Naive thymus-derived CD8-positive, alpha-beta T cell (primary cell): ENCODE results near the gene MAP4. TPM values are rescaled to one million over a fixed set of nuclear protein-coding genes. Genes with fewer than 3 reads are reported as not detected.

Source experiments
- ATAC-seq, 2 donors: fragments of 150-1000 bp; cut with Tn5 transposase in 1 of 2; sonication (Bioruptor Pico), chemical (Tn5 transposase) in 1 of 2; 1 replicate in 1 of 2; 2 replicates in 1 of 2; pipeline ENCODE4 v1.10.0; 2021; ENCODE audit warnings: mild to moderate bottlenecking in 2 of 2, moderate library complexity in 2 of 2
- POLR2A ChIA-PET: fragments of 350-600 bp; sonication (Branson Sonifier 250); formaldehyde crosslinking; loops from one replicate; lab custom pipeline; 2021; ENCODE audit warnings: antibody characterized with exemption; lab: Charles Lee
- DNase-seq, 10 donors: peaks; one replicate each; pipeline versions ENCODE4 v3.0.0 to v3.0.0-alpha.2; 2020 to 2022
- H3K27ac Mint-ChIP-seq, 10 donors: one replicate each; pipeline ENCODE4 v1.8.0; 2020 to 2022; ENCODE audit warnings: mild to moderate bottlenecking in 10 of 10, mixed read lengths in 10 of 10, moderate library complexity in 4 of 10, inconsistent platforms in 1 of 10
- H3K27me3 Mint-ChIP-seq, 5 donors: one replicate each; pipeline ENCODE4 v1.8.0; 2021 to 2022; ENCODE audit warnings: mixed read lengths in 5 of 5
- H3K36me3 Mint-ChIP-seq, 3 donors: one replicate each; pipeline ENCODE4 v1.8.0; 2020 to 2022; ENCODE audit warnings: mixed read lengths in 3 of 3, mild to moderate bottlenecking in 2 of 3, inconsistent platforms in 1 of 3
- H3K4me1 Mint-ChIP-seq, 4 donors: one replicate each; pipeline ENCODE4 v1.8.0; 2021 to 2022; ENCODE audit warnings: mixed read lengths in 4 of 4
- H3K4me3 Mint-ChIP-seq, 10 donors: one replicate each; pipeline ENCODE4 v1.8.0; 2020 to 2022; ENCODE audit warnings: mild to moderate bottlenecking in 10 of 10, mixed read lengths in 10 of 10, moderate library complexity in 6 of 10, inconsistent platforms in 1 of 10
- H3K9me3 Mint-ChIP-seq, 9 donors: one replicate each; pipeline ENCODE4 v1.8.0; 2020 to 2022; ENCODE audit warnings: mixed read lengths in 9 of 9, mild to moderate bottlenecking in 3 of 9, inconsistent platforms in 1 of 9, moderate library complexity in 1 of 9
- polyA plus RNA-seq, 3 donors: library from polyadenylated mRNA; unstranded; fragments of 300-500 nt; fragmentation: Illumina TruSeq; gene quantifications; one replicate each; pipeline ENCODE4 v1.2.3, GENCODE V29; 2021
- total RNA-seq, 8 experiments: library from RNA in 2 of 8; stranded (reverse) in 2 of 8; gene quantifications; one replicate each; pipeline ENCODE4 v1.2.3 and lab custom pipeline; 2021 to 2026

Gene MAP4
- total and polyA plus RNA-seq, 5 experiments from 2014 or later = 17.8 to 56.8 (median 29.5) TPM

DNA sequence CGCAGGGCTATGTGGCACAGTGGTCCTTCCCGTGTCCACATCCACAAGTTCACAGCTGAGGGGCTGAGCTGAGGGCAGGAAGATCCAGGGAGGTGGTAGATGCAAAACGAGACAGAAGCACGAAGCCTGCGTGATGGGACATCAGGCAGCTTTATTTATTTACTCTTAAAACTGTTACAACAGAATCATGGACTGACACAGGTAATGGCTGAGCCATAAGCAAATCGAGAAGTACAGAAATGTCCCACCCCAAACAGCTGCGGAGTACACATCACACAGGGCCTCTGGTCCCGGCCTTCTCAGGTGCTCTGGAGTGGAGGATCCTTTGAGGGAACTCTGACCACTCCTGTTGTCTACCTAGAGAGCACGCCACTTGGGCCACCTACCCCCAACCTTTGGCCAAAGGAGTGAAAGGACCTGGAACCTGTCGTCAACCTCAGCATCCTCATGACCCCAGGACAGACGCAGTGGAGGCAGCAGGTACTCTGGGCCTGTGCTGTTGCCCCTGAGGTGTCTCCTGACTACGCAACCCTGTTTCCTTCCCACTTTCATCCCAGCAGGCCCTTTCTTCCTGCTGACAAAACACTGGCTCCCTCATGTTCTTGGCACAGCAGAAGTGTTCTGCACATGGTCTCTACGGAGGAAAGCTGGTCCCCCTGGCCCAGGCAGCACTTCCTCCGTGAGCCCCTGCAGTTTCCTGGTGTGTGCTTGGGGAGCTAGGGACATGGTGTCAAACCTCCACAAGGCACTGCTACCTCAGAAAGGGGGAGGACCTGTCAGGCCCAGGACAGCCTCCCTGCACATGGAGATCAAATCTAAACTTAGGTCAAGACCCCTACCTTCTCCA, 165.4 kb downstream of the MAP4 start:
- Mint-ChIP-seq H3K36me3 (peaks cover 0 to 39% (median 0%) of the 10 kb centered on the region in 3 donors), H3K27me3 (no peaks in the 10 kb centered on the region), H3K4me3 (no peak overlapping the region), H3K27ac (peak overlapping the region in 9 of 10 donors; percentile 14 to 85 (median 68)), H3K9me3 (no peaks in the 10 kb centered on the region), H3K4me1 (no peaks in the 10 kb centered on the region)
- POLR2A ChIA-PET = no interaction called here
- ATAC-seq (no peak), DNase-seq (no peak)

DNA sequence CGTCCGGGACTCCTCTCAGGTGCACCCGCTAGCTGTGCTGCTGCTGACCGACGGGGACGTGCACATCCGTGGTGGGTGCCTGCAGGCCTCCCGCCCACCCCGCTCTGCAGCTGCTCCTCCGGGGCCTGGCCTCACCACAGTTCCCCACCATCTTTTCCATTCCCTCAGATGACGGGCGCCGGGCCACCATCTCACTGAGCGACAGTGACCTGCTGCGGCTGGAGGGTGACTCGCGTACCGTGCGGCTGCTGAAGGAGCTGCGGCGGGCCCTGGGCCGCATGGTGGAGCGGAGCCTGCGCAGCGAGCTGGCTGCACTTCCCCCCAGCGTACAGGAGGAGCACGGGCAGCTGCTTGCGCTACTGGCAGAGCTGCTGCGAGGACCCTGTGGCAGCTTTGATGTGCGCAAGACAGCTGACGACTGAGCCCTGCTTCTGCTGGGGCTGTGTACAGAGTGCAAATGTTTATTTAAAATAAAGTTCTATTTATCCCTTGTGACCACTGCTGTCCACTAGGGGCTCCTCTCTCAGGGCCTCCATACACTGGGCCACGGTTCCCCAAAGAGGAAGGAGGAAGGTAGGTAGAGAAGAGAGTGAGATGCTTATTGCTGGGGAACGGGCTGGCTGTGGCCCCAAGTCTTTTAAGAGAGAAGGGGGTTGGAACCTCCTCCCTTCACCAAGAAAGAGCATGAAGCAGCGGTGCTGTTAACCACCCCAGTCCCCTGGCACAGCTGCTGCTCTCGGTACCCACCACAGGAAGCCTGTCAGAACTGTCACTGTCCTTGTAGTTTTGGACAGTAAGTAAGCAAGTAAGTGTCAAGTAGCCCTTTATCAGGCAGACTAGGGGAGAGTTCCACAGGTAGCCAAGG, 166.3 kb downstream of the MAP4 start:
- no peak for DNase-seq
- POLR2A ChIA-PET = interaction anchor here (0.6 to 0.8 kb wide), 2 partner anchors 12 to 25 kb away, joined by 3 read pairs; no protein-coding TSS in a partner anchor
- peaks cover 0 to 48% (median 0%) of the 10 kb centered on the region in 3 donors for H3K36me3 Mint-ChIP-seq
- no peaks in the 10 kb centered on the region for H3K27me3 Mint-ChIP-seq
- H3K4me3 Mint-ChIP-seq = no peak overlapping the region
- H3K27ac Mint-ChIP-seq = peak overlapping the region in 8 of 10 donors; percentile 41 to 85 (median 70)
- no peaks in the 10 kb centered on the region for H3K4me1 Mint-ChIP-seq
- H3K9me3 Mint-ChIP-seq = no peaks in the 10 kb centered on the region
- peak; percentile 46 to 59 for ATAC-seq

DNA sequence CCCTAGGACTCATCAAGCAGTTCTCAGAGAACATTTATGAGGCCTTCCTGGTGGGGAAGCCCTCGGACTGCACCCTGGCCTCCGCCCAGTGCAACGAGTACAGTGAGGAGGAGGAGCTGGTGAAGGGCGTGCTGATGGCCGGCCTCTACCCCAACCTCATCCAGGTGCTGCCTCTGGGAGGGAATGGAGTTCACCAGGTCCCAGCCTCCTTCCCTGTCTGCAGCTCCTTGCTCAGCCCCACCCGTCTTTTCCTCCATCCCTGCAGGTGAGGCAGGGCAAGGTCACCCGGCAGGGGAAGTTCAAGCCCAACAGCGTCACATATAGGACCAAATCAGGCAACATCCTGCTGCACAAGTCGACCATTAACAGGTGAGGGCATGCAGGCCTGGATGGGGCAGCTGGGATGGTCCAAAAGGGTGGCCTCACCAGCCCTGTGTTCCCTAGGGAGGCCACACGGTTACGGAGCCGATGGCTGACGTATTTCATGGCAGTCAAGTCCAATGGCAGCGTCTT, 167.0 kb downstream of the MAP4 start:
- H3K27me3 Mint-ChIP-seq = no peaks in the 10 kb centered on the region
- no peak overlapping the region for H3K4me3 Mint-ChIP-seq
- POLR2A ChIA-PET = interaction anchor here (0.6 to 0.8 kb wide), 2 partner anchors 12 to 24 kb away, joined by 3 read pairs; no protein-coding TSS in a partner anchor
- DNase-seq = no peak
- no peaks in the 10 kb centered on the region for H3K9me3 Mint-ChIP-seq
- ATAC-seq = no peak
- H3K4me1 Mint-ChIP-seq = no peaks in the 10 kb centered on the region
- peaks cover 0 to 53% (median 0%) of the 10 kb centered on the region in 3 donors for H3K36me3 Mint-ChIP-seq
- H3K27ac Mint-ChIP-seq = peak overlapping the region in 2 of 10 donors; percentile 20 to 73

DNA sequence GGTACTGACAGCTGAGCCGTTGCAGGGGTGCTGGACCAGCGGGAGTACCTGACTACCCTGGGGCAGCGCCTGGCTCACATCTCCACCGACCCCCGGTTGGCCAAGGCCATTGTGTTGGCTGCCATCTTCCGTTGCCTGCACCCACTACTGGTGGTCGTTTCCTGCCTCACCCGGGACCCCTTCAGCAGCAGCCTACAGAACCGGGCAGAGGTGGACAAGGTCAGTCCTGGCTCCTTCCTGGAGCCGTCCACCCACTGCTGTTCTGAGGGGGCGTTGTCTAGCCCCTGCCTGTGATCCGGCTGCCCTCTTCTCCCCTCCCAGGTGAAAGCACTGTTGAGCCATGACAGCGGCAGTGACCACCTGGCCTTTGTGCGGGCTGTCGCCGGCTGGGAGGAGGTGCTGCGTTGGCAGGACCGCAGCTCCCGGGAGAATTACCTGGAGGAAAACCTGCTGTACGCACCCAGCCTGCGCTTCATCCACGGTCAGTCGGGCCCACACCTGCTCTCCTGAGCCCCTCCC, 167.6 kb downstream of the MAP4 start:
- no peak overlapping the region for H3K4me3 Mint-ChIP-seq
- H3K36me3 Mint-ChIP-seq = peaks cover 0 to 59% (median 3%) of the 10 kb centered on the region in 3 donors
- DNase-seq (no peak), ATAC-seq (no peak)
- peak overlapping the region in 1 of 10 donors; percentile 65 for H3K27ac Mint-ChIP-seq
- H3K27me3 Mint-ChIP-seq = no peaks in the 10 kb centered on the region
- POLR2A ChIA-PET = no interaction called here
- H3K9me3 Mint-ChIP-seq = no peaks in the 10 kb centered on the region
- H3K4me1 Mint-ChIP-seq = no peaks in the 10 kb centered on the region

DNA sequence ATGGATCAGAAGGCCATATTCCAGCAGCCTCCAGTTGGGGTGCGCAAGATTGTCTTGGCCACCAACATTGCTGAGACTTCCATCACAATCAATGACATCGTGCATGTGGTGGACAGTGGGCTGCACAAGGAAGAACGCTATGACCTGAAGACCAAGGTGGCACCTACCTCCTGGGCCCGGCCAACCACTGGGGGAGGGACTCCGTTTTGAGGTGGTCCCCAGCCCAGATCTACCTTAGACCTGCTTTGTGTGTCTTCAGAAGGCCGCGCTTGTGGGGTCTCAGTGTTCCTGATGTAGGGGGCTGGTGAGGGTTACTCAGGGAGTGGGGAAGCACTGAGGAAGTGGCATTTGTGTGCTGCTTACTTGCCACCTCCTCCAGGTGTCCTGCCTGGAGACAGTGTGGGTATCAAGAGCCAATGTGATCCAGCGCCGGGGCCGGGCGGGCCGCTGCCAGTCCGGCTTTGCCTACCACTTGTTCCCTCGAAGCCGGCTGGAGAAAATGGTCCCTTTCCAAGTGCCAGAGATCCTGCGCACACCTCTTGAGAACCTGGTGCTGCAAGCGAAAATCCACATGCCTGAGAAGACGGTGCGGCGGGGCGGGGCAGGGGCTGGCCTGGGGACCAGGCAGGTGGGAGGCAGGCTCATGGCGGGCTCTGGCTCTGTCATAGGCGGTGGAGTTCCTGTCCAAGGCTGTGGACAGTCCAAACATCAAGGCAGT, 168.3 kb downstream of the MAP4 start:
- Mint-ChIP-seq H3K36me3 (peaks cover 0 to 66% (median 3%) of the 10 kb centered on the region in 3 donors), H3K27ac (peak overlapping the region in 1 of 10 donors; percentile 18), H3K4me1 (no peaks in the 10 kb centered on the region), H3K9me3 (no peaks in the 10 kb centered on the region), H3K4me3 (no peak overlapping the region), H3K27me3 (no peaks in the 10 kb centered on the region)
- DNase-seq (no peak), ATAC-seq (no peak)
- POLR2A ChIA-PET = no interaction called here

DNA sequence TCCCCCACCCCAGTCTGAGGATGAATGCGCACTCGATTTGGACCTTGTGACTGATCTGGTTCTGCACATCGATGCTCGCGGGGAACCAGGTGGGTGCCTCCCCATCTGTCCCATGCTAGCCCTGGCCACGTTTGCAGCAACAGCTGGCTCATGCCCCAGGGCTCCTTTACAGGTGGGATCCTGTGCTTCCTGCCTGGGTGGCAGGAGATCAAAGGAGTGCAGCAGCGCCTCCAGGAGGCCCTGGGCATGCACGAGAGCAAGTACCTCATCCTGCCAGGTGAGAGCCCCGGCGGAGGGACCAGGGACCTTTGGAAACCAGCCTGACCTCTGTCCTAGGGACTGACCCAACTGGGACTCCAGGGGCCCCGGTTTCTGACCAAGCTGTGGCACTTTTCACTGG, 169.0 kb downstream of the MAP4 start:
- Mint-ChIP-seq H3K9me3 (no peaks in the 10 kb centered on the region), H3K27me3 (no peaks in the 10 kb centered on the region), H3K27ac (peak overlapping the region in 1 of 10 donors; percentile 17), H3K4me3 (no peak overlapping the region), H3K36me3 (peaks cover 0 to 73% (median 3%) of the 10 kb centered on the region in 3 donors), H3K4me1 (no peaks in the 10 kb centered on the region)
- no peak for ATAC-seq
- DNase-seq = no peak
- POLR2A ChIA-PET = interaction anchor here (0.6 kb wide), 1 partner anchor 763 kb away, joined by 7 read pairs; no protein-coding TSS in a partner anchor

DNA sequence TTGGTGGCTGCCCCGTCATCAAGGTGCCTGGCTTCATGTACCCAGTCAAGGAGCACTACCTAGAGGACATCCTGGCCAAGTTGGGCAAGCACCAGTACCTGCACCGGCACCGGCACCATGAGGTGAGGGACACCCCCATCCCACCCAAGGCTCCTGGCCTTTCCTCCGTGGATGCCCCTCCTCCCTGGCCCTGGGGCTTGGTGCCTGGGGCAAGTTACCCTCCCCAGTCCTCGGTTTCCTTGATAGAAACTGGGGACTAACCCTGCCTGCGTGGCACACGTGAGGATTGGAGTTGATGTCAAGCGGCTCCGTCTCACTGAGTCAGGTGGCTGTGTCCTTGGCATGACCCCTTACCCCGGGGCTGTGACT, 169.4 kb downstream of the MAP4 start:
- DNase-seq (no peak), ATAC-seq (no peak)
- Mint-ChIP-seq H3K4me1 (no peaks in the 10 kb centered on the region), H3K36me3 (peaks cover under 1 to 74% (median 3%) of the 10 kb centered on the region in 3 donors), H3K9me3 (no peaks in the 10 kb centered on the region), H3K4me3 (no peak overlapping the region), H3K27ac (no peak overlapping the region), H3K27me3 (no peaks in the 10 kb centered on the region)
- POLR2A ChIA-PET = interaction anchor here (0.6 kb wide), 1 partner anchor 764 kb away, joined by 7 read pairs; no protein-coding TSS in a partner anchor

DNA sequence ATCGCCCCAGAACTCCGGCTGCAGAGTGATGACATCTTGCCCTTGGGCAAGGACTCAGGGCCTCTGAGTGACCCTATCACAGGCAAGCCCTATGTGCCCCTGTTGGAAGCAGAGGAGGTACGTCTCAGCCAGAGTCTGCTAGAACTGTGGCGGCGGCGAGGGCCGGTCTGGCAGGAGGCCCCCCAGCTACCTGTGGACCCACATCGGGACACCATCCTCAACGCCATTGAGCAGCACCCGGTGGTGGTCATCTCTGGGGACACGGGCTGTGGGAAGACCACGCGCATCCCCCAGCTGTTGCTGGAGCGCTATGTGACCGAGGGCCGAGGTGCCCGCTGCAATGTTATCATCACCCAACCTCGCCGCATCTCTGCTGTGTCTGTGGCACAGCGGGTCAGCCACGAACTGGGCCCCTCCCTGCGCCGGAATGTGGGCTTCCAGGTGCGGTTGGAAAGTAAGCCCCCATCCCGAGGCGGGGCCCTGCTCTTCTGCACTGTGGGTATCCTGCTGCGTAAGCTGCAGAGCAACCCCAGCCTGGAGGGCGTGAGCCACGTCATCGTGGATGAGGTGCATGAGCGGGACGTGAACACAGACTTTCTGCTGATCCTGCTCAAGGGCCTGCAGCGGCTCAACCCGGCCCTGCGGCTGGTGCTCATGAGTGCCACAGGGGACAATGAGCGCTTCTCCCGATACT, 169.9 kb downstream of the MAP4 start:
- Mint-ChIP-seq H3K27ac (no peak overlapping the region), H3K4me1 (no peaks in the 10 kb centered on the region), H3K27me3 (no peaks in the 10 kb centered on the region), H3K4me3 (no peak overlapping the region), H3K9me3 (no peaks in the 10 kb centered on the region), H3K36me3 (peaks cover 3 to 79% (median 4%) of the 10 kb centered on the region in 3 donors)
- POLR2A ChIA-PET = no interaction called here
- no peak for ATAC-seq
- no peak for DNase-seq

DNA sequence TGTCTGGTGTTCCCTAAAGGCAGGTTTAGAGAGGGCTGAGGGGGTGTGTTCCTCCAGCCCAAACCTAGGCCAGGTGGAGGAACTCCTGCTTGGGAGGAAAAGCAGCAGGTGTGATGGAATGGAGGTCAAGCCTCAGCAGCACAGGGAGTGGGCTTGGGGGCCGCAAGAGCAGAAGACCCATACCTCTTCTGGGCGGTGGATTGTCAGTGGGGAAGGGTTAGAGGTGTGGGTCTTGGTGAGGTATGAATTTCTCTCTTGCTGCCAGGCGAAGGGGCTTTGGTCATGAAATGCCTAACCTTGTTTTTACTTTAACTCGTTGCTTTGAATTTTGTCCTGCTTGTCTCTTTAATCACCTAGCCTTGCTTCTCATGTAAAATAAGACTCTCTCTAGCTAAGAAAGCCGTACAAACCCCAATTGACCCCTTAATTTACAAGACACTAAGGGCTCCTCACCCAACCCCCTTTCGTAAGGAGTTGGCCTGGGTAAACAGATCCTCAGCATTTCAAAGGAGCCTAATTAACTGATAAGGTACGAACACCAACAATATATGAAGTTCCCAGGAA, 174.3 kb downstream of the MAP4 start:
- H3K4me1 Mint-ChIP-seq = peaks cover 0 to 8% (median 7%) of the 10 kb centered on the region in 4 donors
- no peaks in the 10 kb centered on the region for H3K27me3 Mint-ChIP-seq
- DNase-seq (no peak), ATAC-seq (no peak)
- peaks cover 3 to 89% (median 4%) of the 10 kb centered on the region in 3 donors for H3K36me3 Mint-ChIP-seq
- no peak overlapping the region for H3K4me3 Mint-ChIP-seq
- H3K9me3 Mint-ChIP-seq = no peaks in the 10 kb centered on the region
- POLR2A ChIA-PET = no interaction called here
- H3K27ac Mint-ChIP-seq = peak overlapping the region in 3 of 10 donors; percentile 21 to 65 (median 46)

DNA sequence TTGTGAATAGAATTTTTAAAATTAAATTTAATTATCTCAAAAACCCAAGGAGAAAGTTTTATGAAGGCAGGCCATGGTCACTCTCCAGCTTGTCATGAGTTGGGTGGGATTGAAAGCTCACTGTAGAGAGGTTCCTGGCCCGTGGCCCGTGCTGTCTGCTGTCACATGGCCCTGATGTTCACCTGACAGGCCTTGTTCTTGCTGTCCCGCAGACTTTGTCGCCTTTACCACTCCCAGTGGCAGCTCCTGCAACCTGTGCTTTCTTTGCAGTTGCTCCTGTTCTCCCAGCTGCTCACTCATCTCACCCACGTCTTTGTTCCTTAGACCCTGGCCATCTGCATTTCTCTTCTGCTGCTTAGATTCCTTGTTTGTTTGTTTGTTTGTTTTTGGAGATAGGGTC, 177.7 kb downstream of the MAP4 start:
- Mint-ChIP-seq H3K27ac (peak overlapping the region in 4 of 10 donors; percentile 2 to 65 (median 47)), H3K4me1 (peaks cover 0 to 14% (median 8%) of the 10 kb centered on the region in 4 donors), H3K27me3 (no peaks in the 10 kb centered on the region), H3K9me3 (no peaks in the 10 kb centered on the region), H3K36me3 (peaks cover 0 to 89% (median 7%) of the 10 kb centered on the region in 3 donors), H3K4me3 (no peak overlapping the region)
- ATAC-seq (no peak), DNase-seq (no peak)
- POLR2A ChIA-PET = interaction anchor here (0.6 kb wide), 1 partner anchor 27 kb away, joined by 6 read pairs; no protein-coding TSS in a partner anchor

DNA sequence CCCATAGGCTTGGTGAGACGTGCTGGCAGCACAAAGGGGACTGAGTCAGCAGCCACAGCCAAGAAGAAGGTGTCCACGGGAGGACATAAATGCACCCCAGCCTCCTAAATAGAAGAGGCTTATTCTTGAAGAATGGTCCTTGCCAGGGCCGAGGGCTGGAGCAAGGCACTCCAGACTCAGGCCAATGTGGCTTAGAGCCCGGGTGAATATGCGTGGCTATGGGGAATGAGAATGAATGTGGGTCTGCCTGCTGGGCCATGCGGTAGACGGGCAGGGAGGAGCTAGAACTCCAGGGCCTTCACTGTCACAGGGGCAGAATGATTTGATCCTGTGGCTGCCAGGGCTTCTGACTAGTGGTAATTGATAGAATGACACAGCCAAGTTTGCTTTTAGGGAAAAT, 179.2 kb downstream of the MAP4 start:
- ATAC-seq (no peak), DNase-seq (no peak)
- Mint-ChIP-seq H3K9me3 (no peaks in the 10 kb centered on the region), H3K4me3 (no peak overlapping the region), H3K36me3 (peaks cover 0 to 85% (median 11%) of the 10 kb centered on the region in 3 donors), H3K27me3 (no peaks in the 10 kb centered on the region), H3K4me1 (peaks cover 0 to 14% (median 8%) of the 10 kb centered on the region in 4 donors), H3K27ac (peak overlapping the region in 3 of 10 donors; percentile 25 to 60 (median 45))
- POLR2A ChIA-PET = interaction anchor here (0.6 kb wide), 1 partner anchor 12 kb away, joined by 3 read pairs; no protein-coding TSS in a partner anchor
